ENCODE measurements around the gene ATP6V1B1.

DNA sequence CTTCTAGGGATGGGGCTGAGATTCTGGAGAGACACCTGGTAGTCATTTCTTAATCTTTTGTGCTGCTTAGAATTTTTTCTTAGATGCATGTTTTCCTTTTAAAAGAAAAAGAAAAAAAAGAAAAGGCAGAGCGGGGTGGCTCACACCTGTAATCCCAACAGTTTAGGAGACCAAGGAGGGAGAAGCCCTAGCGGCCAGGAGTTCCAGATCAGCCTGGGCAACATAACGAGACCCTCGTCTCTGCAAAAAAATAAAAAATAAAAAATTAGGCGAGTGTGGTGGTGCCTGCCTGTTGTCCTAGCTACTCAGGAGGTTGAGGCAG lies 46.0 kb upstream of the ATP6V1B1 start:
- TF ChIP-seq, protein P1, sequence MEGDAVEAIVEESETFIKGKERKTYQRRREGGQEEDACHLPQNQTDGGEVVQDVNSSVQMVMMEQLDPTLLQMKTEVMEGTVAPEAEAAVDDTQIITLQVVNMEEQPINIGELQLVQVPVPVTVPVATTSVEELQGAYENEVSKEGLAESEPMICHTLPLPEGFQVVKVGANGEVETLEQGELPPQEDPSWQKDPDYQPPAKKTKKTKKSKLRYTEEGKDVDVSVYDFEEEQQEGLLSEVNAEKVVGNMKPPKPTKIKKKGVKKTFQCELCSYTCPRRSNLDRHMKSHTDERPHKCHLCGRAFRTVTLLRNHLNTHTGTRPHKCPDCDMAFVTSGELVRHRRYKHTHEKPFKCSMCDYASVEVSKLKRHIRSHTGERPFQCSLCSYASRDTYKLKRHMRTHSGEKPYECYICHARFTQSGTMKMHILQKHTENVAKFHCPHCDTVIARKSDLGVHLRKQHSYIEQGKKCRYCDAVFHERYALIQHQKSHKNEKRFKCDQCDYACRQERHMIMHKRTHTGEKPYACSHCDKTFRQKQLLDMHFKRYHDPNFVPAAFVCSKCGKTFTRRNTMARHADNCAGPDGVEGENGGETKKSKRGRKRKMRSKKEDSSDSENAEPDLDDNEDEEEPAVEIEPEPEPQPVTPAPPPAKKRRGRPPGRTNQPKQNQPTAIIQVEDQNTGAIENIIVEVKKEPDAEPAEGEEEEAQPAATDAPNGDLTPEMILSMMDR (conservative IDR thresholded peaks at IDR 0.05; ENCODE audit: low read length), result no peak
- no peak for TF ChIP-seq EZH2phosphoT487 (IDR thresholded peaks at IDR 0.05; ENCODE audit: borderline replicate concordance)

Data from Loucy (cell line).